Epithelial cell of prostate (primary cell): Measurements from ENCODE around the gene CLPTM1.
"Not testable (repeated sequence)": the region's sequence is repeated elsewhere in the genome, so short reads cannot be mapped to it uniquely, and the experiment has no call there.

Experiments
- DNase-seq: peaks from one replicate; pipeline ENCODE4 v3.0.0-alpha.2; 2011; ENCODE audit warnings: low read depth, low spot score
- H3K27ac ChIP-seq: fragments of 450-650 bp; 2 replicates; pipeline ENCODE4 v1.5.1; 2017; ENCODE audit warnings: mild to moderate bottlenecking

Gene CLPTM1

DNA sequence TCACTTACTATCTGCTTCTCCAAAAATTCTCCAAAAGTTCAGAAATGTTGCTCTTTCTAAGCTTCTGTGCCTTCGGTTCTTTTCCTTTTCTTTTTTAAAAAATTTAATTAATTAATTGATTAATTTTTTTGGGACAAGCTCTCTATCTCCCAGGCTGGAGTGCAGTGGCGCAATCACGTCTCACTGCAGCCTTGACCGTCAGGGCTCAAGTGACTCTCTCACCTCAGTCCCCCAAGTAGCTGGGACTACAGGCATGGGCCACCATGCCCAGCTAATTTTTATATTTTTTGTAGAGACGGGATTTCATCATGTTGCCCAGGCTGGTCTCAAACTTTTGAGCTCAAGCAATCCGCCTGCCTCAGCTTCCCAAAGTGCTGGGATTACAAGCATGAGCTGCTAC lies 16.3 kb downstream of the CLPTM1 start:
- H3K27ac ChIP-seq, DNase-seq: not testable (repeated sequence)

DNA sequence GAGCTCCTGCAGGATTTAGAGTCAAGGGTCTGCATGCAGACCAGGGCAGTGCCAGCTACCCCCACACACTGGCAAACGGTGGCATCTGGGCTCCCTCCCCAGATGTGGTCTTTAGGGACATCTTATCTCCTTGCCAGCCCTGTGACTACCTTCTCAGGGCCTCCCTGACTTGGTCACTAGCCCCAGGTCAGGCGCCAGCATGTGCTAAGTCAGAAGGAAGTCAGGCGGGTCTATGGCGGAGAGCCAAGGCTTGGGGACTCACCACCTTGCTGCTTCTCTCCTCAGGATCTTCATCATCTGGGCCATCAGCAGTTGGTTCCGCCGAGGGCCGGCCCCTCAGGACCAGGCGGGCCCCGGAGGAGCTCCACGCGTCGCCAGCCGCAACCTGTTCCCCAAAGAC lies 17.6 kb downstream of the CLPTM1 start:
- no peak overlapping the region for H3K27ac ChIP-seq
- DNase-seq: no peak

DNA sequence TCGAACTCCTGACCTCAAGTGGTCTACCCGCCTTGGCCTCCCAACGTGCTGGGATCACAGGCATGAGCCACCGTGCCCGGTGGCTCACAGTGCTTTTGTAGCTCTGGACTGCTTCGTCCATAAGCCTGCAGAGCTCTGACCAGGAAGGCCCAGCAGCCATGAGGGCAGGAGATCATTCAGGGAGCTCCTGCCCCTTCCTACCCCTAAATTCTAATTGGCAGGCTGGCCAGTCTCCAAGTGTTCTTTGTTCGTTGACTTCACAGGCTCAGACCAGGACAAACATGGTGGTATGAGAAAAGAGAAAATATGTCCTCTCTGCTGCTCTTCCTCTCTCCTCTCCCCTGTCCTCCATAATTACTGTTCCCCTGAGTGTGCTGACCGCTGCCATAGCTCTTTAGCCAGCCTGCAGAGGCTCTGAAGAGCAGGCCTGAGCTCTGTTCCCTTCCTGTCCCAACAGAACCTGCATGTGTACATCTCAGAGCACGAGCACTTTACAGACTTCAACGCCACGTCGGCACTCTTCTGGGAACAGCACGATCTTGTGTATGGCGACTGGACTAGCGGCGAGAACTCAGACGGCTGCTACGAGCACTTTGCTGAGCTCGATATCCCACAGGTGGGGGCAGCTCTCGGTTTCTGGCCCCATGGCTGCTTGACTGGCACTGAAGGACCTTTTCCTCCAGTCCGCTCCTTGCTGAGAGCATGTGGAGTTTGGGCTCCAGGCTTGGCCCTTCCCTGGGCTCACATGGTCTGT lies 19.0 kb downstream of the CLPTM1 start:
- DNase-seq: no peak
- no peak overlapping the region for H3K27ac ChIP-seq

DNA sequence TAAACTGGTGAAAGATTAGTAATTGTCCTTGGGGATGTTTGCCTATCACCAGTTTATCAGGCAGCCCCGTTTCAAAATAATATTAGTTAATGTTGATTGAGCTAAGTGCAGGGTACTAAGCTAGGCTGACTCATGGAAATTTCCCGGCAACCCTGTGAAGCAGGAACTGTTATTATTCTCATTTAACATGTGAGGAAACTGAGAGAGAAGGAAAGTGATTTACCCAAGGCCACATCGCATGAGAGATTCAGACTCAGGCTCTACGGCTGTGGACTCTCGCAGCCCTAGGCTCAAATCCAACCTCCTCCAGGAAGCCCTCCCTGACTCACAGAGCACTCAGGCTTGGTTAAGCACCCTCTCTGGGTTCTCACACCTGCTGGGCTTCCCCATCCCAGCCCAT lies 19.7 kb downstream of the CLPTM1 start:
- no peak for DNase-seq
- no peak overlapping the region for H3K27ac ChIP-seq

DNA sequence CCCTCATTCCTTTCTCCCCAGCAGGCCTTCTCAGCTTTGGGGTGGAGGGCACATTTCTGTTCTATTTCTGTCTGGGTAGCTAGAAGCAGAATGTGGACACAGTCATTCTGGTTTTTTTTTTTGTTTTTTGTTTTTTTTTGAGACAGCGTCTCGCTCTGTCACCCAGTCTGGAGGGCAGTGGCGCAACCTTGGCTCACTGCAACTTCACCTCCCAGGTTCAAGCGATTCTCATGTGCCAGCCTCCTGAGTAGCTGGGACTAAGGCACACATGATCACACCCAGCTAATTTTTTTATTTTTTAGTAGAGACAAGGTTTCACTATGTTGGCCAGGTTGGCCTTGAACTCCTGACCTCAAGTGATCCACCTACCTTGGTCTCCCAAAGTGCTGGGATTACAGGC lies 20.3 kb downstream of the CLPTM1 start:
- no peak for DNase-seq
- no peak overlapping the region for H3K27ac ChIP-seq

DNA sequence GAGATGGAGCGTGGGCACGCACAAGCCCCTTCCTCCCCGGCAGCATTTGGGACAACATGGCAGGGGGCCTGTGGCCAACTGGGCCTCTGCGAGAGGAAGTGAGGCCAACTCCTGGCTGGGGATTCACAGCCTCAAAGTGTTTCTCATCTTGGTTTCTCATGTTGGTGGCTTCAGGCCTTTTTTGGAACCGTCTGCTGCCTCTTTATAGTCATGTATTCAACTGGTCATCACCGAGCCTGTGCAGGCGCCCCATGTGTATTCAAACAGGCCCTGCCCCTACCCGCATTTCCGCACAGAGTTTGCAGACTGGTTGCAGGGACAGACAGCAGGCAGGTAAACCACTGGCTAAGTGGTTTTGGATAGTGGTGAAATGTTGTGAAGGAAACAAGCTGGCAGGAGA lies 28.8 kb downstream of the CLPTM1 start:
- DNase-seq: no peak
- H3K27ac ChIP-seq: no peak overlapping the region

DNA sequence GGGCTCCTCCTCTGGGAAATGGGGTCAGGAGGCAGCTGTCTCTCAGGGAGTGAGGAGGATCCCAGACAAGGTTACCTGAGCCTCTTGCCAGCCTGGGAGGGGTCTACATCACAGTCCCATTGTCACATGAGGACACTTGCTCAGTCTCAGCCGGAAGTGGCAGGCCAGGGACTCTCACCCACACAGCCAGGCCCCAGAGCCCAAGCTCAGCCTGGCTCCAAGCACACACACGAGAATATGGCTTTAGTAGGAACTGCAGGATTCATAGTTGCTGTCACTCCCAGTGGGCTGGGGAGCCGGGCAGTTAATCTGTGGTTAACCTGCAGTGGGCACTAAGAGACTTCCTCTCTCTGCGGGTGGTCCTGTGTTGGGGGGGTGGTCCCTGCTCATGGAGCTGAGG lies 30.3 kb downstream of the CLPTM1 start:
- no peak for DNase-seq
- H3K27ac ChIP-seq: no peak overlapping the region

DNA sequence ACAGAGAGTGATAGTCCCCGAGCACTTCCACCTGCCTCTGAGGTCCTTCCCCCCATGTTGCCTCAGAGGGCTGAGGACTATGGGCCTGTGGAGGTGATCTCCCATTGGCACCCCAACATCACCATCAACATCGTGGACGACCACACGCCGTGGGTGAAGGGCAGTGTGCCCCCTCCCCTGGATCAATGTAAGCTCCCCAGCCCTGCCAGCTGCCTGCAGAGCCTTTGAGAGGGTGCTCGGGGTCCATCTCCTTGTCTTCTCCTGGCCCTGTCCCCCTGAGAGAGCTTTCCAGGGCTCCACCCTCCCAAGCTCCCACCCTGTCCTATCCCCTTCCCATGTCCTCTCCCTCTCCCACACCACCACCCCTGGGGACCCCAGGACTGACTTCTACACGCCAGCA lies 31.2 kb downstream of the CLPTM1 start:
- DNase-seq: no peak
- H3K27ac ChIP-seq: no peak overlapping the region

DNA sequence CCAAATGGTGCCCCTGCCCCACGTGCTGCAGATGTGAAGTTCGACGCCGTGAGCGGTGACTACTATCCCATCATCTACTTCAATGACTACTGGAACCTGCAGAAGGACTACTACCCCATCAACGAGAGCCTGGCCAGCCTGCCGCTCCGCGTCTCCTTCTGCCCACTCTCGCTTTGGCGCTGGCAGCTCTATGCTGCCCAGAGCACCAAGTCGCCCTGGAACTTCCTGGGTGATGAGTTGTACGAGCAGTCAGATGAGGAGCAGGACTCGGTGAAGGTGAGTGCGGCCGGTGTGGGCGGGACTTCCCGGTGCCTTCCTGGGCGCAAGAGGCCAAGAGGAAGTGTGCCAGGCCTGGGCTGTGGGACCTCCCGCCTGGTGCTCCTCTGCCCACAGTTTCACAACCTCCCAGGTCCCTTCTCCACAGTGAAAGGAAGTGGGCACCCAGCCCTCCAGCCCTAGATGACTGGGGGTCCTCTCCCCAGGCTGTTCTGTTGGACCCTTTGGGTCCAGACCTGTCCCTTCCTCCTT lies 32.0 kb downstream of the CLPTM1 start:
- H3K27ac ChIP-seq: no peak overlapping the region
- no peak for DNase-seq

DNA sequence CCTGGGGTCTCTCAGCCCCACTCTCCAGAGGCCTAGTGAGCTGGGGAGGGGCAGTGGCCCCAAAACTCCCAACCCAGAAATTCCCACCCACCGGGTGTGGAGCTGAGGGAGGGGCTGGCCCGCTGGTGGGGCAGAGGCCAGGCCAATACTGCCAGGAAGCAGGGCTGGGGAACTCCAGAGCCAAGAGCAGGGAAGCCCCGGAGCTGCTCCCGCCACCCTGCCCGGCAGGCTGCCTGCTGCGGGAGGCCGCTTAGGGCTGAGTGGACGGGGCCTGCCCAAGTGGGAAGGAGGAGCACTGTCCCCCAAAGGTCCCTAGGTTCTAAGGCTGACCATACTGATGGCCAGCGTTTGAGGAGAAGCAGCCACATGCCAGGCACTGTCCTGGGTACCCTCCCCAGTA lies 33.1 kb downstream of the CLPTM1 start:
- no peak for DNase-seq
- no peak overlapping the region for H3K27ac ChIP-seq

DNA sequence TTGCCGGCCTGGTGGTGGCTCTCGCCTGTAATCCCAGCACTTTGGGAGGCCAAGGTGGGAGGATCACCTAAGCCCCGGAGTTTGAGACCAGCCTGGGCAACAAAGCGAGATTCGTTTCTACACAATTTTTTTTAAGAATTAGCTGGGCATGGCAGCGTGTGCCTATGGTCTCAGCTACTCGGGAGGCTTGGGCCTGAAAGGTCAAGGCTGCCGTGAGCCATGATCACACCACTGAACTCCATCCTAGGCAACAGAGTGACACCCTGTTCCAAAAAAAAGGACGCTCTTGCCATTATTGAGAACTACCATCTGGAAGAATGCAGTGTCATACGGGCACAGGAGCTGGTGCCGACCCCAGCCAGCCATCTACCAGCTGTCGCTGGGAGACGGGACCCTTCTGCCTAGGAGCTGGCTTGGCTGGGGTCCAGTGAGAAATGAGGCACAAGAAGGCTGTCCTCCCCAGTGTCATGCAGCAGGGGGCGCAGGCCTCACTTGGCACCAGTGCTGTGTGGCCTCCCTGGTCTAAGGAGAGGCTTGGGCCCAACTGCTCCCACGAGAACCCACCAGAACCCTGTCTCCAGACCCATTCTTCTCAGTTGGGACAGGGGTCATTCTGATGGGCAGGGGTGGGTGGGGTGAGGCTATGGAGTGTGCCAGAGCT lies 33.8 kb downstream of the CLPTM1 start:
- no peak for DNase-seq
- no peak overlapping the region for H3K27ac ChIP-seq

DNA sequence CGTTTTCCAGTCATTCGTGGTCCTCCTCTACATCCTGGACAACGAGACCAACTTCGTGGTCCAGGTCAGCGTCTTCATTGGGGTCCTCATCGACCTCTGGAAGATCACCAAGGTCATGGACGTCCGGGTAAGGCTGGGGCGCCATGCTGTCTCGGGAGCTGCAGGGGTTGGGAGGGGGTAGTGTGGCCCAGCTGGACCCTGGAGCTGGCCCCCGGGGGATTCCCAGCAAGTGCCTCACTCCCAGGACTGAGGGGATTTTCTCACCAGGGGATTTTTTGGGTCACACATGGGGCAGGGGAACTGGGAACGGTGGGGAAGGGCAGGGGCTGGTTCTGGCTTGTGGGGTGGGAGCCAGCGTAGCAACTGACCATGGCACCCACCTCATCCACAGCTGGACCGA lies 35.3 kb downstream of the CLPTM1 start:
- H3K27ac ChIP-seq: no peak overlapping the region
- no peak for DNase-seq

DNA sequence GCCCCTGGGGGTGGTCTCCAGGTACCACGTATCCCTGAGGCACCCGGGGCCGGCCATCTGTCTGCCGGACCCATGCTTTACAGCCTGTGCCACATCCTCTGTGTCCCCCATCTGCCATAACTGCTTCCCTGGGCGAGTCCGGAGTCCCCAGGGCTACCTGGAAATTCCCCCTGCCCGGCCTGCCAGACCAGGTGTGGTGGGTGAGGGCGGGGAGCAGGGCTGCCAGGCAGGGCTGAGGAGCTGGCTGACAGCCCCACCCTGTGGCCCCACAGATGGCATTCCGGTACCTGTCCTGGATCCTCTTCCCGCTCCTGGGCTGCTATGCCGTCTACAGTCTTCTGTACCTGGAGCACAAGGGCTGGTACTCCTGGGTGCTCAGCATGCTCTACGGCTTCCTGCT lies 35.8 kb downstream of the CLPTM1 start:
- no peak for DNase-seq

DNA sequence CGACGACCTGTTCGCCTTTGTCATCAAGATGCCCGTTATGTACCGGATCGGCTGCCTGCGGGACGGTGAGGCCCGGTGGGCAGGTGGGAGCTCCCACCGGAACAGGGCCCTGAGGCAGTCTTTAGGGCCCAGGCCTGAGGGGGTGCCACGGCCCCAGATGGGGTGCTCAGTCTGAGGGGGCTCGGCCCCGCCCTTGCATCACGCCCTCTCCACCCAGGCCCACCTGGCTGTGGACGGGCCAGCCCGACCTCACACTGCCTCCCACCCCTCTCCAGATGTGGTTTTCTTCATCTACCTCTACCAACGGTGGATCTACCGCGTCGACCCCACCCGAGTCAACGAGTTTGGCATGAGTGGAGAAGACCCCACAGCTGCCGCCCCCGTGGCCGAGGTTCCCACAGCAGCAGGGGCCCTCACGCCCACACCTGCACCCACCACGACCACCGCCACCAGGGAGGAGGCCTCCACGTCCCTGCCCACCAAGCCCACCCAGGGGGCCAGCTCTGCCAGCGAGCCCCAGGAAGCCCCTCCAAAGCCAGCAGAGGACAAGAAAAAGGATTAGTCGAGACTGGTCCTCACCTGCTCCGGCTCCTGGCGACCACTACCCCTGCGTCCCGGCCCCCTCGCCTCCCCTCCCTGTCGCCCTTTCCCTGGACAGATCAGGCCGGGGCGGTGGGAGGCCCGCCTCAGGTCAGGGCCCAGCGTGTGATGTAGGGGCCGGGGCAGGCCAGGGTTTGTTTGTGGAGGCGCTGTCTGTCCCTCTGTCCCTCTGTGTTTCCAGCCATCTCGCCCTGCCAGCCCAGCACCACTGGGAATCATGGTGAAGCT lies 37.4 kb downstream of the CLPTM1 start:
- DNase-seq: no peak
- H3K27ac ChIP-seq: no peak overlapping the region

More for the DNA sequence above, 35.8 kb downstream of the CLPTM1 start:
- no peak overlapping the region for H3K27ac ChIP-seq

DNA sequence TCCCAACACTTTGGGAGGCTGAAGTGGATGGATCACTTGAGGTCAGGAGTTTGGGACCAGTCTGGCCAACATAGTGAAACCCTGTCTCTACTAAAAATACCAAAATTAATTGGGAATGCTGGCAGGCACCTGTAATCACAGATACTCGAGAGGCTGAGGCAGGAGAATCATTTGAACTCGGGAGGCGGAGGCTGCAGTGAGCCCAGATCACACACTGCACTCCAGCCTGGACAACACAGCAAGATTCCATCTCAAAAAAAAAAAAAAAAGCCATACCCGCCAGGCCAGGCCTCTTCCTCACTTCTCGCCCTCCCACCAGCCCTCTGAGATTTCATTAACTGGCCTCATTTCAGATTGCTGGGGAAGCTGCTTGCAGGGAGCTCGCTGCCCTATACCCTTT lies 38.3 kb downstream of the CLPTM1 start:
- DNase-seq: no peak
- no peak overlapping the region for H3K27ac ChIP-seq

DNA sequence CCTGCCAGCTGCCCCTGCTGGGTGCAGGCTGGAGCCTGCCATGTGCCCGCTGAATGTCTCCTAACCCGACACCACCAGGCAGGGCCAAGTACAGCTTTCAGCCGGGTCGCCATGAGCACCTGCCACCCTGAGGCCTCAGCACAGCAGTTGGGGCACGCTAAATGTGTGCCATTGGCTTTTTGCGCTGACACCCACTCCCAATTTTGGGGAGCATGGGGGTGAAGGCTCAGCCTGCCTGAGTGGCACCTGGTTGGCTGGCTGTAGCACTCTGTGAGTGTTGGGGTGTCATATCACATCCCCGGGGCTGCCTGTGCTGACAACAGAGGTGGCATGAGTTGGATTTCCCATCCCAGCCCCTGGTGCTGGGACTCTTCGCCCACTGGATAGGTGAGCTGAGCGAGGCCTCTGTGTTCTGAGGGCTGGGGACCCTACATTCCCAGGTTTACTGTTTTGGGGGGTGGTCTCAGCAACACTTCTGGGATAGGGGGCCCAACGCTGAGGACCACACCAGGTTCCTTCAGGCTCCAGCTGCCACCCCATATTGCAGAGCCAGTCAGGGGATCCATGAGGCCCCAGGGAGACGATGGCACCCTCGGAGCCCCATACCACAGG lies 38.9 kb downstream of the CLPTM1 start:
- no peak for DNase-seq
- H3K27ac ChIP-seq: no peak overlapping the region

DNA sequence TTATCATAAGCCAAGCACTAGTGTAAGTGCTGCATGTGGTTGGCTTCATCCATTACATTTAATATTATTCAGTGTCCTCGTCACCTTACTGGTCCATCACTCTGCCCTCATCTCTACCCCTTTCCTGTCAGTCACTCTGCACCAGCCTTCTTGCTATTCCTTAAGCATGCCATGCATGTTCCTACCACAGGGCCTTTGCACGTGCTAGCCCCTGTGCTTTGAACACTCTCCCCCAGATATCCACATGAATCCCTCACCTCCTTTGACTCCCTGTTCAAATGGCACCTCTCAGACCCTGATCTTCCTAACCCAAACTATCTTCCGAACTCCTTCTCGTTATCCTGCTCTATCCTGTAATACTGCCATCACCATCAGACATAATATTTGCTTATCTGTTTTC lies 42.8 kb downstream of the CLPTM1 start:
- no peak overlapping the region for H3K27ac ChIP-seq
- no peak for DNase-seq

DNA sequence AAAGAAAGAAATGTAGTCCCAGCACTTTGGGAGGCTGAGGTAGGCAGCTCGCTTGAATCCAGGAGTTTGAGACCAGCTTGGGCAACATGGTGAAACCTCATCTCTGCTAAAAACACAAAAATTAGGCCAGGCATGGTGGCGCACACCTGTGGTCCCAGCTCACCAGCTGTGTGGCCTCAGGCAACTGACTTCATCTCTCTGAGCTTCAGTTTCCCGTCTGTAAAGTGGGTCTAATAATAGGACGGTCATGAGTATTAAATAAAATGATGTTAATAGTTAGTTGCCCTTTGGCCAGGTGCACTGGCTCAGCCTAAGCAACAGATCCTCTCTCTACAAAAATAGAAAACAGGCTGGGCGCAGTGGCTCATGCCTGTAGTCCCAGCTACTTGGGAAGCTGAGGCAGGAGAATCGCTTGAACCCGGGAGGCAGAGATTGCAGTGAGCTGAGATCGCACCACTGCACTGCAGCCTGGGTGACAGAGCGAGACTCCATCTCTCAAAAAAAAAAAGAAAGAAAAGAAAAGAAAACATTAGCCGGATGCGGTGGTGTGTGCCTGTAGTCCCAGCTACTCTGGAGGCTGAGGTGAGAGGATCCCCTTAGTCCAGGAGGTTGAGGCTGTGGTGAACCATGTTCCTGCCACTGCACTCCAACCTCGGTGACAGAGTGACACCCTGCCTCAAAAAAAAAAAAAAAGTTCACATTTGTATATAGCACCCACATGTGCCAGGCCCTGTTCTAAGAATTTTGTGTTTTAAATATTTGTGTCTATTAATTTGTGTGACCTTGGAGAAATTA lies 44.1 kb downstream of the CLPTM1 start:
- H3K27ac ChIP-seq, DNase-seq: not testable (repeated sequence)

DNA sequence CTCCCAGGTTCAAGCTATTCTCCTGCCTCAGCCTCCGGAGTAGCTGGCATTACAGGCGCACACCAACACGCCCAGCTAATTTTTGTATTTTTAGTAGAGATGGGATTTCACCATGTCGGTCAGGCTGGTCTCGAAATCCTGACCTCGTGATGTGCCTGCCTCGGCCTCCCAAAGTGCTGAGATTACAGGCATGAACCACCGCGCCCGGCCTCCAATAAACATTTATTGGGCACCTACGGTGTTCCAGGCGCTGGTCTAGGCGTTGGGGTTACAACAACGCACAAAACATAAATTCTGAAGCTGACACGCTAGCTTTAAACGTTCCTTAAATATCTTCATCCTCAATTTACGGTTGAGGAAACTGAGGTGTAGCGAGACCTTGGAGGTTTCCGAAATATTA lies 45.5 kb downstream of the CLPTM1 start:
- DNase-seq, H3K27ac ChIP-seq: not testable (repeated sequence)
